ENCODE results near the gene CYP1B1. TPM values are rescaled to one million over a fixed set of nuclear protein-coding genes. Genes with fewer than 3 reads are reported as not detected.
A peak's percentile ranks its signal among the peaks of the same experiment; 100 is the strongest.

Gene CYP1B1
- total RNA-seq, 1 experiment from 2014 or later, result 36.3 TPM

DNA sequence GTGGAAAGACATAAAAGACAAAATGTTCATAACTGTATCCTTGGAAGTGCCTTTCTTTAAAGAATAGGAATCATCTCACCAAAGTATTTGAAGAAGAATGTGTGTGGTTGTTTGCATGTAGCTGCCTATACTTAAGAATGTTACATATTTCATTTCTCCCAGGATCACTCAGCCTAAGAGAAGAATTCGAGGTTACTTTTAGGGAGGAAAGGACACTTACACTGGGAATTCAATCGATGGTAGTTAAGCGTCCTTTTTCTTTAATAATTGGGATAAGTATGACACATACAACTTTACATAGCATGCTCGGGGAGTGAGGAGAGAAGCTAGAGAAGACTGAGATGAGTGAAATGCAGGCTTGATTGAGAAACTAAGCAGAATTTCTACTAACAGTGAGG, 22.0 kb upstream of the CYP1B1 start:
- H3K9me2 ChIP-seq (ENCODE audit: insufficient read depth), result no peaks in the 10 kb centered on the region
- CTCF ChIA-PET, result interaction anchor here (0.6 kb wide), 1 partner anchor 21 kb away, joined by 4 read pairs; no protein-coding TSS in a partner anchor
- BruUV-seq (replicated peaks), result no TSS peak

DNA sequence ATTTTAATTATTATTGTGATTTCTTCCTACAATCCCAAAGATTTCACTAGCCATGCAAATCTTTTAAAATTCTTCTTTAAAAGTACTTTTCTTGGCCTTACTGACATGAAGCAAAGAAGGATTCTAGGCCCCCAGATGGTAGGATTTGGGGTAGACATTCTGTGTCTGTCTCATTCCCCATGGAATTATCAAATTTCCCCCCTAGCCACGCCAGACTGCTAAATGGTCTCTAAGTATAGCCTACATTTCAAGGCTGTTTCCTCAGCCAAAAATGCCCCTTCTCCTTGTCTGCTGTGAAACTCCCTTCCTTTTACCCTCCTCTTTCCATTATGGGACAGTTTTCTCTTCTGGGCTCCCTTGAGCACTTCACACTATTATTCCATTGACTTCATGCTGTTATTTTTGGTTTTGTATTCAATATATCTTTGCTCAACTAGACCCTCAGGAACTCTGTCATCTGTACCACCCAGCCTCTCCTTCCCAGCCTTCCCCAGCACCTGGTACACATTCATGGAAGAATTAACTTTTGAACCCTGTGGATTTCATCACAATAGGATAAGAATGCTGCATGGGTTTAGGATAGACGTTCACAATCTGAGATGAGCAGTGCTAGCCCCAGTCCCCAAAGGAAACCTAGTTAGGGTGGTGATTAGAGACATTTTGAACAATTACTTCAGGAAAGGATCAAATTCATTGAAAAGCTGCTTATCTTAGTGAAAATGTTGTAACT, 21.5 kb upstream of the CYP1B1 start:
- Histone ChIP-seq H3K4me3 (no peak overlapping the region), H2AFZ (no peak overlapping the region), H3K27me3 (ENCODE audit: insufficient read depth, low read depth) (no peaks in the 10 kb centered on the region), H3K4me1 (replicated peaks; ENCODE audit: insufficient read depth) (peaks cover 76% of the 10 kb centered on the region), H3K27ac (peak overlapping the region; percentile 97), H3K9me3 (ENCODE audit: insufficient read depth, low read depth) (no peaks in the 10 kb centered on the region), H4K20me1 (ENCODE audit: insufficient read depth) (no peaks in the 10 kb centered on the region), H3K79me2 (ENCODE audit: low read depth) (peaks cover 15% of the 10 kb centered on the region), H3K36me3 (ENCODE audit: low read depth) (no peaks in the 10 kb centered on the region), H3F3A (ENCODE audit: insufficient read depth, low read depth) (peaks cover 47% of the 10 kb centered on the region), H3K4me2 (peak overlapping the region; percentile 73), H3K9me2 (ENCODE audit: insufficient read depth) (no peaks in the 10 kb centered on the region)
- intact Hi-C loops (cut with micrococcal nuclease; ENCODE audit: unreplicated experiment), result loop anchor here (10.0 kb wide), 1 partner anchor 277 kb away; the partner anchor contains the start of gene ATL2
- CTCF ChIA-PET, result no interaction called here
- no TSS peak for BruUV-seq (replicated peaks)
- TF ChIP-seq EZH2 (IDR thresholded peaks at IDR 0.05; ENCODE audit: low read depth), result no peak
- TF ChIP-seq, protein P1, sequence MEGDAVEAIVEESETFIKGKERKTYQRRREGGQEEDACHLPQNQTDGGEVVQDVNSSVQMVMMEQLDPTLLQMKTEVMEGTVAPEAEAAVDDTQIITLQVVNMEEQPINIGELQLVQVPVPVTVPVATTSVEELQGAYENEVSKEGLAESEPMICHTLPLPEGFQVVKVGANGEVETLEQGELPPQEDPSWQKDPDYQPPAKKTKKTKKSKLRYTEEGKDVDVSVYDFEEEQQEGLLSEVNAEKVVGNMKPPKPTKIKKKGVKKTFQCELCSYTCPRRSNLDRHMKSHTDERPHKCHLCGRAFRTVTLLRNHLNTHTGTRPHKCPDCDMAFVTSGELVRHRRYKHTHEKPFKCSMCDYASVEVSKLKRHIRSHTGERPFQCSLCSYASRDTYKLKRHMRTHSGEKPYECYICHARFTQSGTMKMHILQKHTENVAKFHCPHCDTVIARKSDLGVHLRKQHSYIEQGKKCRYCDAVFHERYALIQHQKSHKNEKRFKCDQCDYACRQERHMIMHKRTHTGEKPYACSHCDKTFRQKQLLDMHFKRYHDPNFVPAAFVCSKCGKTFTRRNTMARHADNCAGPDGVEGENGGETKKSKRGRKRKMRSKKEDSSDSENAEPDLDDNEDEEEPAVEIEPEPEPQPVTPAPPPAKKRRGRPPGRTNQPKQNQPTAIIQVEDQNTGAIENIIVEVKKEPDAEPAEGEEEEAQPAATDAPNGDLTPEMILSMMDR (conservative IDR thresholded peaks at IDR 0.05), result no peak
- no peak for DNase-seq
- POLR2A ChIA-PET (ENCODE audit: unreplicated experiment), result interaction anchor here (0.7 kb wide), 1 partner anchor 21 kb away, joined by 3 read pairs; no protein-coding TSS in a partner anchor

More for the DNA sequence above, 22.0 kb upstream of the CYP1B1 start:
- intact Hi-C loops (cut with micrococcal nuclease; ENCODE audit: unreplicated experiment), result loop anchor here (10.0 kb wide), 1 partner anchor 277 kb away; the partner anchor contains the start of gene ATL2
- Histone ChIP-seq H3F3A (ENCODE audit: insufficient read depth, low read depth) (peaks cover 42% of the 10 kb centered on the region), H3K4me3 (peak overlapping the region; percentile 36; the same call in 1 of the 2 replicates), H3K4me1 (replicated peaks; ENCODE audit: insufficient read depth) (peaks cover 71% of the 10 kb centered on the region), H3K36me3 (ENCODE audit: low read depth) (no peaks in the 10 kb centered on the region), H3K4me2 (peak overlapping the region; percentile 73), H3K9me3 (ENCODE audit: insufficient read depth, low read depth) (no peaks in the 10 kb centered on the region), H2AFZ (no peak overlapping the region), H3K27ac (peak overlapping the region; percentile 97), H3K79me2 (ENCODE audit: low read depth) (peaks cover 15% of the 10 kb centered on the region), H4K20me1 (ENCODE audit: insufficient read depth) (no peaks in the 10 kb centered on the region), H3K27me3 (ENCODE audit: insufficient read depth, low read depth) (no peaks in the 10 kb centered on the region)
- DNase-seq, result no peak
- TF ChIP-seq, protein P1 (conservative IDR thresholded peaks at IDR 0.05), result no peak
- TF ChIP-seq EZH2 (IDR thresholded peaks at IDR 0.05; ENCODE audit: low read depth), result no peak
- POLR2A ChIA-PET (ENCODE audit: unreplicated experiment), result interaction anchor here (0.7 kb wide), 1 partner anchor 21 kb away, joined by 3 read pairs; no protein-coding TSS in a partner anchor

DNA sequence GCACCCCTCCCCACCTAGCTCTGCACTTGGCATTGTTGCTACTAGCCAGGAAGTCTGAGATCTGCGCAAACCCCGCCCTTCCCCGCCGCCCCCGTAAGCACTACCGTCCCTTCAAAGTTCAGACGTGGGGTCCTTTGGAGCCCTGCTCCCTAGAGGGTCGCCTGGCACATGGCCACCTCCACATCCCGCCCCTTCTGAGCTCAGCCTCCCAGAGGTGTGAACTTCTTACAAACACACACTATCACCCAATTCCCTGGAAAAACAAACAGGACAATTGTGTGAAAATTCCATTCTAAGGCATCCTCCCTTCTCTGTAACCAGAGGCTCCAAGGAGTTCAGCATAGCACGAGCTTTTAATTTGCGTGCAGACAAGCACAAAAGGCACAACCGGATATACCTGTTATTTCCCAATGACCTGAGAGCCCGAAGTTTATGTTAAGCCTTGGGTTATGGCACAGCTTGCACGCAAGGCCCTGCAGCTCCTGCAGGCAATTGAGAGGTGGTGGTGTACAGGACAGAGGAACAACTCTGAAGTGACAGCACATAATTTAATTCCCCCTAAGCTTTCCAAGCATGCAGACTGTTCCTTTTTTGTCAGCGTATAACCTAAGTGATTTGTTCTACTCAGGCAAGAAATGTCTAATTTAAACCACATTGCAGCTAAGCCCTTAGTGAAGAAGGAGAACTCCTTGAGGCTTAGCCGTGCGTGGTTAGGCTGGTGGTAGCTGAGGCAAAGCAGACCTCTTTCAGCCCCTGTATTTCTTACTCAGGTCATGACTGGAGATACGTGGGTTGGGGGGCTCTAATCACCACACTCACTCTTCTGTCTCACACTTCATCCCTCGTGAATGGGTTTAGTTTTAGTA, 20.3 kb upstream of the CYP1B1 start:
- DNase-seq, result peak; percentile 77 to 100
- Histone ChIP-seq H3K9me2 (ENCODE audit: insufficient read depth) (no peaks in the 10 kb centered on the region), H3K79me2 (ENCODE audit: low read depth) (peaks cover 15% of the 10 kb centered on the region), H3K4me2 (peak overlapping the region; percentile 73), H3F3A (ENCODE audit: insufficient read depth, low read depth) (peaks cover 59% of the 10 kb centered on the region), H2AFZ (0 out of 2 replicates have a peak overlapping the region, but pooled peaks have one; percentile 39), H3K27ac (peak overlapping the region; percentile 97), H3K4me3 (peak overlapping the region; percentile 24; the same call in 1 of the 2 replicates), H4K20me1 (ENCODE audit: insufficient read depth) (no peaks in the 10 kb centered on the region), H3K36me3 (ENCODE audit: low read depth) (no peaks in the 10 kb centered on the region), H3K27me3 (ENCODE audit: insufficient read depth, low read depth) (no peaks in the 10 kb centered on the region), H3K9me3 (ENCODE audit: insufficient read depth, low read depth) (no peaks in the 10 kb centered on the region), H3K4me1 (replicated peaks; ENCODE audit: insufficient read depth) (peaks cover 88% of the 10 kb centered on the region)
- BruUV-seq (replicated peaks), result no TSS peak
- intact Hi-C loops (cut with micrococcal nuclease; ENCODE audit: unreplicated experiment), result loop anchor here (1.0 to 10.0 kb wide), 4 partner anchors 19 to 279 kb away; partner anchors contain the start of gene ATL2
- ChIA-PET POLR2A (ENCODE audit: unreplicated experiment) (interaction anchor here (0.5 to 1.2 kb wide), 5 partner anchors 11 to 371 kb away, joined by 3 to 19 read pairs (median 4); no protein-coding TSS in a partner anchor), CTCF (interaction anchor here (0.6 to 1.7 kb wide), 2 partner anchors 20 to 22 kb away, joined by 3 to 15 read pairs; partner anchors contain the start of gene CYP1B1)
- TF ChIP-seq, protein P1 (conservative IDR thresholded peaks at IDR 0.05), result no peak; the same call in 1 of the 2 replicates
- TF ChIP-seq EZH2 (IDR thresholded peaks at IDR 0.05; ENCODE audit: low read depth), result no peak
